OCI-LY7 (cell line): ENCODE results near the gene MYO18B.
"Not testable (repeated sequence)": the region's sequence is repeated elsewhere in the genome, so short reads cannot be mapped to it uniquely, and the experiment has no call there.

Experiments used
- EZH2phosphoT487 ChIP-seq: fragments of 200-600 bp; sonication (generic); IDR thresholded peaks from 2 replicates; pipeline ENCODE4 v1.6.1; 2018; ENCODE audit warnings: low read depth, borderline replicate concordance, mild to moderate bottlenecking, mixed run types, antibody characterized with exemption, low read length, moderate library complexity, mixed read lengths
- TF ChIP-seq, protein P1 (sequence below): fragments of 200-600 bp; sonication (generic); conservative IDR thresholded peaks from 2 replicates; pipeline ENCODE4 v1.5.1; 2014; ENCODE audit warnings: mild to moderate bottlenecking, antibody characterized with exemption, low read length, moderate library complexity, mixed read lengths

DNA sequence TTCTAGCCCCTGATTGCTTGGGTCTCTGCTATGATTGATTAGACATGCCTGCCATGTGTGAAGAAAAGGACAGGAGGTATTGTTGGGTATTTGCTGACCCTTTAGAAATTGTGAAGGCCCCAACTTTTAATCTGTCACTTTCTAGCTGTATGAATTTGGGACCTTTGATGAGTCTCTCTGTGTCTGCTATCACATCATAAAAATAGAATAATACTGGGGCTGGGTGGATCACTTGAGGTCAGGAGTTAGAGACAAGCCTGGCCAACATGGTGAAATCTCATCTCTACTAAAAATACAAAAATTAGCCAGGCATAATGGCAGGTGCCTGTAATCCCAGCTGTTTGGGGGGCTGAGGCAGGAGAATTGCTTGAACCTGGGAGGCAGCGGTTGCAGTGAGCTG lies 242.9 kb downstream of the MYO18B start:
- TF ChIP-seq, protein P1, sequence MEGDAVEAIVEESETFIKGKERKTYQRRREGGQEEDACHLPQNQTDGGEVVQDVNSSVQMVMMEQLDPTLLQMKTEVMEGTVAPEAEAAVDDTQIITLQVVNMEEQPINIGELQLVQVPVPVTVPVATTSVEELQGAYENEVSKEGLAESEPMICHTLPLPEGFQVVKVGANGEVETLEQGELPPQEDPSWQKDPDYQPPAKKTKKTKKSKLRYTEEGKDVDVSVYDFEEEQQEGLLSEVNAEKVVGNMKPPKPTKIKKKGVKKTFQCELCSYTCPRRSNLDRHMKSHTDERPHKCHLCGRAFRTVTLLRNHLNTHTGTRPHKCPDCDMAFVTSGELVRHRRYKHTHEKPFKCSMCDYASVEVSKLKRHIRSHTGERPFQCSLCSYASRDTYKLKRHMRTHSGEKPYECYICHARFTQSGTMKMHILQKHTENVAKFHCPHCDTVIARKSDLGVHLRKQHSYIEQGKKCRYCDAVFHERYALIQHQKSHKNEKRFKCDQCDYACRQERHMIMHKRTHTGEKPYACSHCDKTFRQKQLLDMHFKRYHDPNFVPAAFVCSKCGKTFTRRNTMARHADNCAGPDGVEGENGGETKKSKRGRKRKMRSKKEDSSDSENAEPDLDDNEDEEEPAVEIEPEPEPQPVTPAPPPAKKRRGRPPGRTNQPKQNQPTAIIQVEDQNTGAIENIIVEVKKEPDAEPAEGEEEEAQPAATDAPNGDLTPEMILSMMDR = not testable (repeated sequence)
- not testable (repeated sequence) for TF ChIP-seq EZH2phosphoT487
